Measurements from ENCODE around the gene KIF1B. TPM values are rescaled to one million over a fixed set of nuclear protein-coding genes. Genes with fewer than 3 reads are reported as not detected.
"Not testable (repeated sequence)": the region's sequence is repeated elsewhere in the genome, so short reads cannot be mapped to it uniquely, and the experiment has no call there.

KIF1B gene
- total RNA-seq, 1 donor from 2014 or later, result 78.4 TPM

- TF ChIP-seq, protein P1, sequence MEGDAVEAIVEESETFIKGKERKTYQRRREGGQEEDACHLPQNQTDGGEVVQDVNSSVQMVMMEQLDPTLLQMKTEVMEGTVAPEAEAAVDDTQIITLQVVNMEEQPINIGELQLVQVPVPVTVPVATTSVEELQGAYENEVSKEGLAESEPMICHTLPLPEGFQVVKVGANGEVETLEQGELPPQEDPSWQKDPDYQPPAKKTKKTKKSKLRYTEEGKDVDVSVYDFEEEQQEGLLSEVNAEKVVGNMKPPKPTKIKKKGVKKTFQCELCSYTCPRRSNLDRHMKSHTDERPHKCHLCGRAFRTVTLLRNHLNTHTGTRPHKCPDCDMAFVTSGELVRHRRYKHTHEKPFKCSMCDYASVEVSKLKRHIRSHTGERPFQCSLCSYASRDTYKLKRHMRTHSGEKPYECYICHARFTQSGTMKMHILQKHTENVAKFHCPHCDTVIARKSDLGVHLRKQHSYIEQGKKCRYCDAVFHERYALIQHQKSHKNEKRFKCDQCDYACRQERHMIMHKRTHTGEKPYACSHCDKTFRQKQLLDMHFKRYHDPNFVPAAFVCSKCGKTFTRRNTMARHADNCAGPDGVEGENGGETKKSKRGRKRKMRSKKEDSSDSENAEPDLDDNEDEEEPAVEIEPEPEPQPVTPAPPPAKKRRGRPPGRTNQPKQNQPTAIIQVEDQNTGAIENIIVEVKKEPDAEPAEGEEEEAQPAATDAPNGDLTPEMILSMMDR (IDR thresholded peaks at IDR 0.05; ENCODE audit: borderline replicate concordance), result no peak
- intact Hi-C loops (cut with micrococcal nuclease), result no loop called here
- Histone ChIP-seq H3K4me3 (peak overlapping the region; percentile 98), H3K27me3 (ENCODE audit: low read depth) (no peaks in the 10 kb centered on the region), H3K9me3 (replicated peaks) (no peaks in the 10 kb centered on the region), H3K27ac (replicated peaks) (peak overlapping the region; percentile 97), H3K4me1 (peaks cover 31% of the 10 kb centered on the region), H3K36me3 (peaks cover 34% of the 10 kb centered on the region)
- no peak for DNase-seq
These were observed 189.6 kb downstream of the KIF1B start for GRCh38 chr1:10400013-10400412.

DNA sequence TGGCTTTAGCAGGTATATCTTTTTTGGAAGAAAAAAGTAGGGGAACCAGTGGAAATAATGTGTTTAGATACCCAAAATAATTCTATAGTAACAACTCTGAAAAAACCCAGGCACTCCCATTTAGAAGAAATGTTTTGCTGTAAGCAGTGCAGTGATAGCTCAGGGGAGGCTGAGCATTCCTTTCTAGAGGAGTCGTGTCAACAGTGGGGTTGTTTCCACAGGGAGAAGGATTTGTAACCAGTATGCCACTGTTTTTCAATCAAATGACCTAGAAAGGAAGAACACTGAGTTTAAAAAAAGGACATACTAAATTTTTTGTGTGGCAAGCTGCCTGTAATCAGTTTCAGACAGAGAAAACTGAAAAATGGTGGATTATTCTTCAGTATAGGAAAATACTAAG lies 190.9 kb downstream of the KIF1B start:
- H3K27me3 ChIP-seq (ENCODE audit: low read depth), result no peaks in the 10 kb centered on the region
- H3K9me3 ChIP-seq (replicated peaks), result no peaks in the 10 kb centered on the region
- no peak overlapping the region for H3K4me3 ChIP-seq
- peaks cover 31% of the 10 kb centered on the region for H3K4me1 ChIP-seq
- DNase-seq, result no peak
- H3K27ac ChIP-seq (replicated peaks), result peak overlapping the region; percentile 97
- TF ChIP-seq, protein P1 (IDR thresholded peaks at IDR 0.05; ENCODE audit: borderline replicate concordance), result no peak
- peaks cover 47% of the 10 kb centered on the region for H3K36me3 ChIP-seq
- intact Hi-C loops (cut with micrococcal nuclease), result no loop called here

DNA sequence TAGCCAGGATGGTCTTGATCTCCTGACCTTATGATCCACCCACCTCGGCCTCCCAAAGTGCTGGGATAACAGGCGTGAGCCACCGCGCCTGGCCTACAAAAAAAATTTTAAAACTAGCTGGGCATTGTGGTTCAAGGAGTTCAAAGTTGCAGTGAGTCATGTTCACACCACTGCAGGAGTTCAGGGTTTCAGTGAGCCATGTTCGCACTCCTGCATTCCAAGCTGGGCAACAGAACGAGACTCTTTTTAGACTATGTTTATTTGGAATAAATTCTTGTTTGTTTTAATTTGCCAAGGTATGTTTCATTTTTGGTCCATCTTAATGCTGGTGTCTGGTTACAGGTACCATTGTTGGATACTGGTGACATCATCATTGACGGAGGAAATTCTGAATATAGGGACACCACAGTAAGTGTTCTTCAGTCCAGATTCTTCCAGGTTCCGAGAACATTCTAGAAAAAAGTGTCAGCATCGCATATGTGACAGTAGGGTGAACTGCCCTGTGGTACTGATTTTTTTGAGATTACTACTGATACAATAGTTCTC lies 192.4 kb downstream of the KIF1B start:
- H3K27ac ChIP-seq (replicated peaks), result no peak overlapping the region

GRCh38 chr1:10407201-10407600 lies 196.8 kb downstream of the KIF1B start:
- H3K36me3 ChIP-seq, result peaks cover 99% of the 10 kb centered on the region
- no peaks in the 10 kb centered on the region for H3K27me3 ChIP-seq (ENCODE audit: low read depth)

More for the DNA sequence above, 192.4 kb downstream of the KIF1B start:
- intact Hi-C loops (cut with micrococcal nuclease), result no loop called here
- Histone ChIP-seq H3K4me3 (no peak overlapping the region), H3K36me3 (peaks cover 62% of the 10 kb centered on the region), H3K27me3 (ENCODE audit: low read depth) (no peaks in the 10 kb centered on the region), H3K4me1 (peaks cover 31% of the 10 kb centered on the region), H3K9me3 (replicated peaks) (no peaks in the 10 kb centered on the region)
- DNase-seq, result no peak
- TF ChIP-seq, protein P1 (IDR thresholded peaks at IDR 0.05; ENCODE audit: borderline replicate concordance), result no peak

GRCh38 chr1:10415211-10415930 lies 205.0 kb downstream of the KIF1B start:
- Histone ChIP-seq H3K36me3 (peaks cover 94% of the 10 kb centered on the region), H3K27ac (replicated peaks) (peak overlapping the region; percentile 22), H3K4me3 (no peak overlapping the region), H3K27me3 (ENCODE audit: low read depth) (no peaks in the 10 kb centered on the region), H3K9me3 (replicated peaks) (no peaks in the 10 kb centered on the region), H3K4me1 (no peaks in the 10 kb centered on the region)
- TF ChIP-seq, protein P1 (IDR thresholded peaks at IDR 0.05; ENCODE audit: borderline replicate concordance), result no peak
- DNase-seq, result no peak
- intact Hi-C loops (cut with micrococcal nuclease), result no loop called here

More at GRCh38 chr1:10407201-10407600, 196.8 kb downstream of the KIF1B start:
- TF ChIP-seq, protein P1 (IDR thresholded peaks at IDR 0.05; ENCODE audit: borderline replicate concordance), result no peak
- DNase-seq, result no peak
- Histone ChIP-seq H3K4me3 (no peak overlapping the region), H3K27ac (replicated peaks) (no peak overlapping the region), H3K4me1 (no peaks in the 10 kb centered on the region), H3K9me3 (replicated peaks) (no peaks in the 10 kb centered on the region)
- intact Hi-C loops (cut with micrococcal nuclease), result no loop called here

GRCh38 chr1:10415967-10416366 lies 205.6 kb downstream of the KIF1B start:
- H3K4me1 ChIP-seq; H3K27ac ChIP-seq (replicated peaks); H3K9me3 ChIP-seq (replicated peaks); DNase-seq; H3K4me3 ChIP-seq; intact Hi-C loops (cut with micrococcal nuclease); H3K27me3 ChIP-seq (ENCODE audit: low read depth): not testable (repeated sequence)
- H3K36me3 ChIP-seq, result peaks cover 93% of the 10 kb centered on the region

DNA sequence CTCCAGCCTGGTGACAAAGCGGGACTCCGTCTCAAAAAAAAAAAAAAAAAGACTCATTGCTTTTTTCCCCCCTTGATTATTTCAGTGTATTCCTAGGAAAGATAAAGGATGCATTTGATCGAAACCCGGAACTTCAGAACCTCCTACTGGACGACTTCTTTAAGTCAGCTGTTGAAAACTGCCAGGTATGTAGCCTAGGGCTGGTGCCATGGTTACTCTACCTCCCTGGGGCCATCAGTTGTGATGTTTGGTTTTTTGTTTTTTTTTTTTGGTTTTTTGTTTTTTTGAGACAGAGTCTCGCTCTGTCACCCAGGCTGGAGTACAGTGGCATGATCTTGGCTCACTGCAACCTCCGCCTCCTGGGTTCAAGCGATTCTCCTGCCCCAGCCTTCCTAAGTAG lies 208.4 kb downstream of the KIF1B start:
- H3K27me3 ChIP-seq (ENCODE audit: low read depth); DNase-seq; H3K27ac ChIP-seq (replicated peaks); H3K4me1 ChIP-seq; intact Hi-C loops (cut with micrococcal nuclease); H3K9me3 ChIP-seq (replicated peaks); H3K4me3 ChIP-seq: not testable (repeated sequence)
- H3K36me3 ChIP-seq, result peaks cover 72% of the 10 kb centered on the region
